ENCODE measurements around the gene KPNA1. TPM values are rescaled to one million over a fixed set of nuclear protein-coding genes. Genes with fewer than 3 reads are reported as not detected.
A peak's percentile ranks its signal among the peaks of the same experiment; 100 is the strongest.

KPNA1 gene
- total RNA-seq, 1 experiment from 2014 or later = 28.9 TPM

DNA sequence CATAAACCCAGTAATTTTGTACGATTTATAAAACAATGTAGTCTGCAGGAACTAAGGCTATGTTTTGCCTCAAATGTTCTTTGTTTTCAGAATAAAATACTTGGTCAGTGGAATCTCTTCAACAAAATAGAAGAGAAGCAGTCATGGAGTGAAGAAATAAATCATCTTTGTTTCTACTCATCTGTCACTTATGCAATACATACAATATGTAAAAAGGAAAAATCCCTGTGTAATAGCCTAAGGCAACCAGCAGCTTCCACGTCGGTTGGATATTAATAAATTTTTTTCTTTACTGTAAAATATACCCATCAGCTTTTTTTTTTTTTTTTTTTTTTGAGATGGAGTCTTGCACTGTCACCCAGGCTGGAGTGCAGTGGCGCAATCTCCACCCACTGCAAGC lies 93.6 kb downstream of the KPNA1 start:
- no peak for DNase-seq (ENCODE audit: extremely low read depth, low read depth)

DNA sequence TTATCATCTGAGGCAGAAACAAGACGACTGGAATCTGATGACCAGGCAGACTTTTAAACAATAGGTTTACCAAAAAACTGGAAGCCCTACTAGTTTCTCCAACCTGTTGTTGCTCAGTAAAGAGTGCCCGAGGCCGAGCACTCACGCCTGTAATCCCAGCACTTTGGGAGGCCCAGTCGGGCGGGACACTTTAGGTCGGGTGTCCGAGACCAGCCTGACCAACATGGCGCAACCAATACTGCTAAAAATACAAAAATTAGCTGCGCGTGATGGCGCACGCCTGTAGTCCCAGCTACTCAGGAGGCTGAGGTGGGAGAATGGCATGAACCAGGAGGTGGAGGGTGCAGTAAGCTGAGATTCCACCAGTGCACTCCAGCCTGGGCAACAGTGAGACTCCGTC lies 97.8 kb downstream of the KPNA1 start:
- no peak for DNase-seq (ENCODE audit: extremely low read depth, low read depth)

DNA sequence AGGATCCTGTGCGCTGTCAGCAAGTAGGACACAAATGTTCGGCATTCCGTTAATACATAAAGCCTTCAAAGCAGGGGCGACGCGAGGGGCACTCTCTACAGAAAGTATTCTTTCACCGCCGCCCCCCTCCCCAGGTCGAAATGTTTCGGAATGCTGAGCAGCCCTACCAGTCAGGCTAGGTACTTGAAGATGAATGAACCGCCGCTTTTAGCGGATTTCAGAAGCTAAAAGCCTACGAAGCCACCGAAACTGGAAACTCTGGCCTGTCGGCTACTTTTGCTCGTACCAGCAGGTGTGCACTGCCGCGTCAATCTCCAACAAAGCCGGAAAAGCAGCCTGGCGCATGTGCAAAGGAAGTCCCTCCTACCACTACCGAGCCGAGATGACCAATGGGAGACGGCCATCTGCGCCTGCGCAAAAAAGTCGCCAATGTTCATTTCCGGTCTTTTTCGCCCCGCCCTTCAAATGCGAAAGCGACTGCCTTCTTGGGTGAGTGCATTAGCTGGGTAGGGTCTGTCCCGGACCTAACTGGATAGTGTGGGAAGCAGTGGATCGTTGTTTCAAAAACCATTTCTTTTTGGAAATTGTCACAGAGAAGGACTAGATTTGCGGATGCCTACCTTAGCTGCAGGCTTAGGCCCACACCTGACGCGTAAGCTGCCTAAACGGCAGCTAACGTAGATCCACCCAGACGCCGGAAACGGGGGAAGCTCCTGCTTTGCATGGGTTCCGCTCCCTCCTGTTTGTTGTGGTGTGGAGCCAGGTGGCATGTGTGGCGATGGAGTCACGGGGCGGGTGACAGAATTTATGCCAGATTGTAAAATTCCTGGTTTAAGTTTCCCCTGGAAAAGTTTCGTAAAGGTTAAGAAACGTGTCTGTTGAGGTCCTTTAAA lies 98.7 kb downstream of the KPNA1 start, which contains the start of gene WDR5B:
Gene WDR5B (minus strand): TSS at position 301 of the 893 bp plus-strand sequence. CDS start 534 bp downstream, outside the sequence.
- DNase-seq (ENCODE audit: extremely low read depth, low read depth) = peak; percentile 95

DNA sequence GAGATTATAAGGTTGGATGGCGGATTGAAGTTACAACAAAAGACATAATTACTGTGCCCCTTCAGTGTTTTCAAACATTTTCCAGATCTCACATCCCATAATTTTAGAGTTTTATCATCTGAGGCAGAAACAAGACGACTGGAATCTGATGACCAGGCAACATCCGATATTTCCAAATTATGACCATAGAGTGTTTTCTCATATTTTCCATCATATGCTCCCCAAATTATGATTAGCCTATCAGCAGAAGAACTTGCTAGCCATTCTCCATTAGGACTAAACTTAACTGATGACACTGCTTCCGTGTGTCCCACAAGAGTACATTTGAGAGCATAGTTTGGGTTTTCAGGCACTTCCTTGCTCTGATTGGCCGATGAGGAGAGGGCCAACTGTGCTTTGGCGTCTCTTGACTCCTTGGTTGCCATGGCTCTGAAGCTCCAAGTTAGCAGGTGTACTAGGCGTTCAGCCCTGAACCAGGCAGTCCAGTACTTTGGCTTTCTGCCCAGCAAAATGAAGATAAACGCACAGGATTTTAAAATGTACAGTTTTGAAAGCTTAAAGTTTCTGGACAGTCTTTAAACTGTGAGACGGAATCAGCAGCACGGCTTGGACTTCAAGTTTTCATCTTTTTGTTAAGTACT lies 99.5 kb downstream of the KPNA1 start:
- DNase-seq (ENCODE audit: extremely low read depth, low read depth) = no peak

DNA sequence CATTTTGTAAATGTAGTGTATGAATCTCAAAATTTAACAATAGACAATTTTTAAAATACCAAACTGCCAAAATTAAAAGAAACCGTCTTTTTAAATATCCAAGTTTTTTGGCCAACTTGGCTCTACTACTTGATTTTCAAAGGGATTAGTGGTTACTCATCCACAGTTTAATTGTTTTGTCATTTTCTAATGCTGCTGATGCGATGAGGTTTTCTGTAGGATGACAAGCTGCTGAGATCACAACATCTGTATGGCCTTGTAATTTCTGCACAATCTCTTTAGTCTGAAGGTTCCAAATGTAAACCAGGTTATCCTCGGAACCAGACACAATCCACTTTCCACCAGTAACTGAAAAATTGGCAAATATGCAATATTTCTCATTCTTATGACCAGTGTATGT lies 100.3 kb downstream of the KPNA1 start:
- DNase-seq (ENCODE audit: extremely low read depth, low read depth) = no peak

DNA sequence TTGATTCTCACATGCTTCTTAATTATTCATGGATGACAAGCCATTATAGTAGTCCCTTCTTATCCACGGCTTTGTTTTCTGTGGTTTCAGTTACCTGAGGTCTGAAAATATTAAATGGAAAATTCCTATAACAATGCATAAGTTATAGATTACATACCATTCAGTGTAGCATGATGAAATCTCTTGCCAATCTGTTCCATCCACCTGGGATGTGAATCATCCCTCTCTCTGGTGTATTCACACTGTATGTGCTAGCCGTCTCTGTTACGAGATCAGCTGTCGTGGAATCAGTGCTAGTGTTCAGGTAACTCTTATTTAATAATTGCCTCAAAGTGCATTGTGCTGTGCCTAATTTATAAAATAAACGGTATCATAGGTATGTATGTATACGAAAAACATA lies 104.1 kb downstream of the KPNA1 start:
- no peak for DNase-seq (ENCODE audit: extremely low read depth, low read depth)

DNA sequence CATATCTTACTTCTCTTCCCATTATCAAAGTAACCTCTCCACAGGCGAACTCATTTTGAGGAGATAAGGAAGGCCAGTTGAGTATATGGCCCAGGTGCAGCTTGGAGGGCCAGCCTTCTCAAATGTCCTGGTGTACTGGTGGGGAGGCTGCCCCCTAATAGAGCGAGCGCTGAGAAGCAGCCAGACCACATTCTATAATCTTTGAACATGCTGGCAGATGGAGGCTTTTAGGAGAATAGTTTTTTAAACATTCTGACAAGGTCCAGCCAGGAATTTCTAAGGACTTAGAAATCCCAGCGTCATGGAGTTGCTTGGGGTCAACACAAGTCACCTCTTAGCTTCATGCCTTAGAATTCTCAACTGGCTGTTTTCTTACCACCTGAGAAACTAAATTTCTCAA lies 104.6 kb downstream of the KPNA1 start:
- no peak for DNase-seq (ENCODE audit: extremely low read depth, low read depth)

DNA sequence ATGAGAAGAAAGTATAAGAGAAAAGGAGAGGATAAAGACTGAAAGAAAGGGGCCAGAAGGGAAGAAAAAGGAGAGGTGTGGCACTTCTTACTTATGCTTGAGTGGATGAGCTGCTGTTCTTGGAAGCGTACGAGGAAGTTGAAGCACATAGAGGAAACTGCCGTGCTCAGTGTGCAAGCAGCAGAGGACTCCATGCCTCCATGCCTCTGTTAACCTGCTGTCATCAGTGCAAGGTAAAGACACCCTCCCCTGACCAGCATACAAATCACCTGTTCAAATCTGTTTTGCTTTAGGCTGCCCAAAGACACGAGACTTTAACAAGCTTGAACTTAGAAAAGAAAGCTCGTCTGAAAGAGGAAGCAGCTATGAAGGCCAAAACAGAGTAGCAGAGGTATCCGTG lies 105.3 kb downstream of the KPNA1 start:
- DNase-seq (ENCODE audit: extremely low read depth, low read depth) = no peak

DNA sequence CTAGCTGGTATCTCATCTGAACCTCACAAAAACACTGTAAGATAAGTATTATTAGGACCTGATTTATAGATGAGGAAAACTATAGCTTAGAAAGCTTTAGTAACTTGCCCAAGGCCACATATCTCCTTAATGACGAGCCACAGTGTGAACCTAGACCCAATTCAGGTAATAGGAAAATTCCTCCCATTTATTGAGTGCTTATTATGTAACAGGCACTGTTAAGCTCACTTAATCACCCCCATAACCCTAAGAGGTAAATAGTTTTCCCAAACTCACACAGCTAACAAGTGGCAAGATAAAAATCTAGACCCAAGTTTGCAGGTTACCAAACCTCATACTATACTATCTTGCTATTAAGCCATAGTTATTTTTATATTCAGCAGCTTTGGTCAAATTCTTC lies 106.8 kb downstream of the KPNA1 start:
- DNase-seq (ENCODE audit: extremely low read depth, low read depth) = no peak

DNA sequence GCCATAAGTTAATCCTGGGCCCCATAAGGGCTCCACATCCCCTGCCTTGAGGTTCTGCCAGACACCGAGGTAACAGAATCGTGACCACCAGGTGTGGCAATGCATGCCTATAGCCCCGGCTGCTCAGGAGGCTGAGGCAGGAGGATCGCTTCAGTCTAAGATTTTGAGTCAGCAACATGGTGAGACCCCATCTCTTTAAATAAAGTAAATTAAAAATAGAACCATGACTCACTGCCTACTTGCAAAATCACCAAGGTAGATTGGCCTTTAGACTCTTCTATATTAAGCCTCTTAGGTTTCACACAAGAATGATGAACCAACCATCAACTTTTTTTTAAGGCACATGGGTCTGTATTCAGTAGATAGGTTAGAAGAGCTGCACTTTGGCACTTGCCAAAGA lies 108.5 kb downstream of the KPNA1 start:
- no peak for DNase-seq (ENCODE audit: extremely low read depth, low read depth)

DNA sequence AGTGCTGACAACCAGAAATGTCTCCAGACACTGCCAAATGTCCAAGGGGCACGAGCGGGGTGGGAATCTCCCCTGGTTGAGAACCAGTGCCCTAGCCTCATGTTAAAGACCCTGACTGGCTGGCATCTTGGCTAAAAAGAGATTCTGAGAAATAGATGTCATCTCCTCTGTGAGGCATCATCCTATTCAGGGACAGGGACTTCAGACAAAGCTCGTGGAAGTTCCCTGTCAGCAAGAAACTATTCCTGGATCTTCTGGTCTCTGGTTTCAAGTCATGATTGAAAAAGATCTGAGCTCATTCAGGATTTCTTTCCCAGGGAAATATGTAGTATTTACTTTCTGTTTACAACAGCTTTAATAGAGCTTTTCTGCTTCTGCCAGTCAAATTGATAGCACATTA lies 109.7 kb downstream of the KPNA1 start:
- DNase-seq (ENCODE audit: extremely low read depth, low read depth) = no peak

DNA sequence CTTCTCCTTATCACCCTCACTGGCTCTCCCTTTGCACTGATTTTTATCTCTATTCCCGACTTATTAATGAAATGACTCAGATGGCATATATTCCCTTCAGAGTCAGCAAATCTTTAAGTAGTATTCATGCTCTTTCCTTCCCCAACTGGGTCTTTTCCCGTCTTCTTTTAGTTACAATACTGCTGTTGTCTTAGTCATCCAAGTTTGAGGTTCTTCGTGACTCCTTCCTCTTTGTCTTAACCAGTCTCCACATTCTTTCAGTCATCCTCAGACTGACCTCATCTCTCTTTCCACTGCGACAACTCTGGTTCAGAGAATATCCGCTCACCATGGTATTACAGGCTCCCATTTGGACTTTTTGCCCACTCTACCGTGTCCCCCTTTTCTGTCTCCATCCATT lies 111.2 kb downstream of the KPNA1 start:
- DNase-seq (ENCODE audit: extremely low read depth, low read depth) = no peak

DNA sequence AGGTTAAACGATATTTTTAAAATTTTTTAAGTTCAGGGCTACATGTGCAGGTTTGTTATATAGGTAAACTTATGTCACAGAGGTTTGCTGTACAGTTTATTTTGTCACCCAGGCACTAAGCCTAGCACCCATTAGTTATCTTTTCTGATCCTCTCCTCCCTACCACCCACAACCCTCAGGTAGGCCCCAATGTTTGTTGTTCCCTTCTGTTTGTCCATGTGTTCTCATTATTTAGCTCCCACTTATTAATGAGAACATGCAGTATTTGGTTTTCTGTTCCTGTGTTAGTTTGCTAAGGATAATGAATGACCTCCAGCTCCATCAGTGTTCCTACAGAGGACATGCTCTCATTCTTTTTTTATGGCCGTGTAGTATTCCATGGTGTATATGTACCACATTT lies 115.8 kb downstream of the KPNA1 start:
- DNase-seq (ENCODE audit: extremely low read depth, low read depth) = no peak

DNA sequence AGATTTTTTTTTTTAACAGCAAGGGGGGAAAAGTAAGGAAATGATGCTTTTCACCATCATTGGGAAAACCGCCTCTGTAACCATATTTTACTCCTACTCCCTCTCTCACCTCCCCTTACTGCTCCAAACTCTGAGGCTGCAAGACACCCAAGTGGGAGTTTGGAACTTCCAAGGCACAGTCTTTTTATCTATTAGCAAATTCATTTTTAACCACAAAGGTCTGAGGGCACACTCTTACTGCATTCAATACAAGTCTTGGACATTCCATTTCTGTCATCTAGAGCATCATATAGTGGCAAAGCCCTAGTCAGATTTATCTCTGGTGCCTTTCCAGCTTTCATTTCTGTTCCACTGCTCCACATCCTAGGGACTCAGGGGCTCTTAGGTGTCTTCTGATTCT lies 117.5 kb downstream of the KPNA1 start:
- no peak for DNase-seq (ENCODE audit: extremely low read depth, low read depth)

DNA sequence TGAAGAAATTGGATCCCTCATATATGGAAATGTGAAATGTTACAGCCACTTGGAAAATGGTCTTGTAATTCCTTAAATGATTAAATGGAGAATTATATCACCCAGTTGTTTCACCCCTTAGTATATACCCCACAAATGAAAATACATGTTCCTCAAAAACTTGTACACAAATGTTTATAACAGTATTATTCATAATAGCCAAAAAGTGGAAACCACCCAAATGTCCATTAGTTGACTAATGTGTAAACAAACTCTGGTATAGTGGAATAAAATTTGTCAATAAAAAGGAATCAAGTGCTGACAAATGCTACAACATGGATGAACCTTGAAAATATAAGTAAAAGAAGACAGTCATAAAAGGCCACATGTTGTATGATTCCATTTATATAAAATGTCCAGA lies 118.2 kb downstream of the KPNA1 start:
- no peak for DNase-seq (ENCODE audit: extremely low read depth, low read depth)

DNA sequence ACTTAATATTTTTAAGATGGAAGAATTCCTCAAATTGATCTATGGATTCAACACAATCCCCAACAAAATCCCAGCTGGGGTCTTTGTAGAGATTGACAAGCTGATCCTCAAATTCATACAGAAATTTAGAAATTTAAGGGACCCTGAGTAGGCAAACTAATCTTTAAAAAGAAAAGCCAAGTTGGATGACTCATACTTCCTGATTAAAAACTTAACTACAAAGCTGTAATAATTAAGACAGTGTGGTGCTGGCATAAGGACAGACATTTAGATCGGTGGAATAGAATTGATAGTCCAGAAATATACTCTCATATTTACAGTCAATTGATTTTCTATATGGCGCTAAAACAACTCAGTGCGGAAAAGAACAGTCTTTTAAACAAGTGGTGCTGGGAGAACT lies 119.2 kb downstream of the KPNA1 start:
- DNase-seq (ENCODE audit: extremely low read depth, low read depth) = no peak

DNA sequence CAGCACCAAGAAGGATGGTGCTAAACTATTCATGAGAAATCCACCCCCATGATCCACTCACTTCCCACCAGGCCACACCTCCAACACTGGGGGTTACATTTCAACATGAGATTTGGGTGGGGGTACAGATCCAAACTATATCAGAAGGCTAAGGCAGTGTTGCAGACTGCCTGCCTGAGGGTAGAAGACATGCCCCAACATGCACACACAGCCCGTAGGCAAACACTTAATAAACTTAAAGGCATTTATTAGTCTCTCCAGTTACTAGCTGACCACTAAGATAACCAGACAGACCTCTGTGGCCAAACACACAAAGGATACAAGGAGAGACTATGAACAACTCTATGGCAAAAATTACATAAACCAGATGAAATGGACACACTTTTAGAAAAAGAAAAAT lies 120.6 kb downstream of the KPNA1 start:
- DNase-seq (ENCODE audit: extremely low read depth, low read depth) = no peak

DNA sequence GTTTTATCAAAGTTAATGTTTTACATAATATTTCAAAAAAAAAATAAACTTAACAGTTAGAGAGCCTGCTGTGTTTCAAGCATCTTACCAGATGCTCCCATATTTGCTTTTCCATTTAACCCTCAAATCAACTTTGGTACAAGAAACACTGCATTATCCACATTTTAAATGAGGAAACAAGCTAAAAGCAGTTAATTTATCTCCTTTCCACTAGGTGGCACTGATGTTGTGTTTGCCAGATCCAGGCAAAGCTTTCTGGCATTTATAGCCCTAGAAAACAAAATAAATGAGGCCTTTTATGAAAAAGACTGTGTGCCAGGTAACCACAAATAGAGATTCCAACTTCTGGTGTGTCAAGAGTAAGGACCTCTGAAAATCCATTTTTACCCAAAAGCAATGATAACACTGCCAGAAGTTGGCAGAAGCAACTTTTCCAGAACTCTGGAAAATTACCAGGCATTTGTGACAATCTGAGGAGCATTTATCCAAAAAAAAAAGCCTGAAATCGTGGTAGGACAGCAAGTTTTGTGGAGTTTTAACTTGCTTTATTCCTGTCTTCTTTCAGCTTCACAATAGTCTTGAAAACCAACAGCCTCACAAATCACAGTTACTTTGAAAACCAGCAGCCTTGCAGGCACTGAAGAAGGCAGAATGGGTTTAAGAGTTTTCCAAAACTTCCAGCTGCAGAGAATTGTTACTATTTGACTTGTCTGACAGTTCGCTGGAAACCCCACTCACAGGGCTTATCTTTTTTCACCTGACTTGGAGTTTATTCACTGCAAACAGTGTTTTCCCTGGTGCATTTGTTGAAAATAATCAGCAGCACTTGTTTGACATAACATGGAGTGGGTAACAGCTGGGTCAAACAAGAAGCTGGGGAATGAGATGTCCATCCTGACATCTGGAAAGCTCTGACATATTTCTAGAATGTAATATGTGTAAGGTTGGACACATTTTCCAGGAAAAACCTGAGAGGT lies 121.6 kb downstream of the KPNA1 start:
- DNase-seq (ENCODE audit: extremely low read depth, low read depth) = peak; percentile 25

DNA sequence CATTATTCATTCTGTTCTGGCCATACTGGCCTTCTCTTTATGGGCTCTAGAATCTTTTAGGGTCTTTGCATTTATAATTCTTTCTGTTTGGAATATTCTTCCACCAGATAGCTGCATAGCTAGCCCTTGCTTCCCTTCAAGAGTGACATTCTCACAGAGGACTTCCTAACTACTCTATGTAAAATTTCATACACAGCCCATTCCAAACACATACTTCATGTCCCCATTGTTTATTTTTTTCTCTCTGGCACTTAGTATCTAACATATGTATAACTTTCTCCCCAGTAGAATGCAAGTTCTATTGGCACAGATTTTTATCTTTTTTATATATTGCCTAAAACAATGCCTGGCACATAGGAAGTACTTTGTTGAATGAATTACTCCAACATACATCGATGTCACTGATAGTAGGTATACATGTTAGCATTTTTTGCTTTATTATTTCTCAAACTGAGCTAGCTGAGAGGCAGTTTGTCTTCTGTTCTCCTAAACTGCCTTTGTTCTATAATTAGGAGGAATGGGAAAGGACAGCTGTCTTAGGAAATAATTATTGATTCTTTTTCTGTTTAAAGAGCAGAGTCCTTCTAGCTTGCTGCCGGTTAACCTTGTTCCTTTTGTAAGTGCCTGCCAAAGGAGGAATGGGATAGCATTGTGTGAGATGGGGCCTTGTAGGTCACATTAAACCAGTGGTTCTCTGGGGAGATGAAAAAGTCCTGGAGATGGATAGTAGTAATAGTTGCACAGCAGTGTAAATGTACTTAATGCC lies 122.9 kb downstream of the KPNA1 start:
- DNase-seq (ENCODE audit: extremely low read depth, low read depth) = no peak

DNA sequence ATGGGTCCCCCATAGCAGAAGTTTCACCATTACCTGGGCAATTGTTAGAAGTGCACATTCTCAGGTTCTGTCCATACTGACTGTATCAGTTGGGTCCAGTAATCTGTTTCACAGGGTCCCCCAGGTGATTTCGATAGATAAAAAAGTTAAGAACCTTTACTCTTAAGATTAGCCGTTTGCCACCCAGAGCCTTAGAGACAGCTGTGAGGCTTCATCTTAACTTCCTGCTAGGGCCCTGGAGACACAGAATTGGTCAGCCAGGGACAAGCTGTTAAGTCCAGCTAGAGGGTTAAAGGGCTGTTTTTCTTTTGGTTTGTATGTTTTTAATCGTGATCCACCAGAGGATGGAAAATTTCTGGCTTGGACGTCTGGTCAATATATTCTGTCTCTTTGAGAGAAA lies 124.1 kb downstream of the KPNA1 start:
- no peak for DNase-seq (ENCODE audit: extremely low read depth, low read depth)
